HepG2 (cell line): Measurements from ENCODE around the gene CACNA1G. TPM values are rescaled to one million over a fixed set of nuclear protein-coding genes. Genes with fewer than 3 reads are reported as not detected.

Experiments
- E2F2 ChIP-seq: sonication (generic); formaldehyde crosslinking; IDR thresholded peaks from 2 replicates; pipeline ENCODE4 v1.4.0; 2020; ENCODE audit warnings: missing genetic modification reagents, borderline replicate concordance
- HES4 ChIP-seq: sonication (generic); formaldehyde crosslinking; IDR thresholded peaks from 2 replicates; pipeline ENCODE4 v1.9.0; 2021; ENCODE audit warnings: mild to moderate bottlenecking, missing genetic modification reagents, borderline replicate concordance
- KLF9 ChIP-seq: IDR thresholded peaks from 2 replicates; pipeline ENCODE4 v1.6.1; 2016; ENCODE audit warnings: low read depth
- RXRA ChIP-seq: sonication (generic); formaldehyde crosslinking; IDR thresholded peaks from 2 replicates; pipeline ENCODE4 v1.5.1; 2020; ENCODE audit warnings: missing genetic modification reagents
- SMC3 ChIP-seq: IDR thresholded peaks from 2 replicates; pipeline ENCODE4 v1.6.1; 2011; ENCODE audit warnings: low read length, improper control_type of control experiment
- SUZ12 ChIP-seq: fragments of 150-350 bp; IDR thresholded peaks from 2 replicates; pipeline ENCODE4 v1.6.1; 2014; ENCODE audit warnings: low read depth, low read length
- ZMAT5 ChIP-seq: sonication (generic); formaldehyde crosslinking; IDR thresholded peaks from 2 replicates; pipeline ENCODE4 v1.5.0; 2020; ENCODE audit warnings: mild to moderate bottlenecking, low read depth, missing genetic modification reagents, borderline replicate concordance
- ZNF224 ChIP-seq: sonication (generic); formaldehyde crosslinking; IDR thresholded peaks from 2 replicates; pipeline ENCODE4 v1.5.0; 2020; ENCODE audit warnings: mild to moderate bottlenecking, missing genetic modification reagents
- ZNF225 ChIP-seq: sonication (generic); formaldehyde crosslinking; IDR thresholded peaks from 2 replicates; pipeline ENCODE4 v1.4.0; 2020; ENCODE audit warnings: mild to moderate bottlenecking, missing genetic modification reagents
- ZNF282 ChIP-seq: fragments of 450-650 bp; IDR thresholded peaks from 2 replicates; pipeline ENCODE4 v1.6.1; 2018; ENCODE audit not compliant: partially characterized antibody
- ZNF512B ChIP-seq: sonication (generic); formaldehyde crosslinking; IDR thresholded peaks from 2 replicates; pipeline ENCODE4 v1.5.1; 2020; ENCODE audit warnings: missing genetic modification reagents, mild to moderate bottlenecking, borderline replicate concordance
- ZNF770 ChIP-seq: sonication (generic); formaldehyde crosslinking; IDR thresholded peaks from 2 replicates; pipeline ENCODE4 v1.5.0; 2020; ENCODE audit warnings: mild to moderate bottlenecking, missing genetic modification reagents
- ZNF891 ChIP-seq: sonication (generic); formaldehyde crosslinking; IDR thresholded peaks from 2 replicates; pipeline ENCODE4 v1.5.0; 2020; ENCODE audit warnings: mild to moderate bottlenecking, missing genetic modification reagents
- polyA plus RNA-seq, 8 experiments: library from polyadenylated mRNA; depleted of rRNA in 3 of 8; stranded (reverse) in 7 of 8; unstranded in 1 of 8; fragments of >200 nt; fragmentation: Illumina TruSeq in 4 of 8; extraction: Trizol in 4 of 8; gene quantifications; 2 replicates each; pipeline versions ENCODE4 v1.2.1 to v1.2.3, GENCODE V29; 2011 to 2016; ENCODE audit warnings: low read depth in 4 of 8, missing spikeins in 1 of 8, mixed read lengths in 1 of 8; ENCODE audit not compliant: insufficient read depth in 1 of 8
- total RNA-seq, 5 experiments: library from RNA; depleted of rRNA; stranded (reverse); fragments of >200 nt; fragmentation: Illumina TruSeq; extraction: Trizol; gene quantifications; 2 replicates each; pipeline ENCODE4 v1.2.3, GENCODE V29; 2016; ENCODE audit warnings: low read depth in 1 of 5
- TF ChIP-seq, protein P1 (sequence below): sonication (generic); formaldehyde crosslinking; IDR thresholded peaks from 2 replicates; pipeline ENCODE4 v1.8.1; 2022; ENCODE audit warnings: low read depth, mild to moderate bottlenecking, missing genetic modification reagents
- TF ChIP-seq, protein P2 (sequence below): sonication (generic); formaldehyde crosslinking; IDR thresholded peaks from 2 replicates; pipeline ENCODE4 v1.8.1; 2023; ENCODE audit warnings: mild to moderate bottlenecking, moderate library complexity, missing genetic modification reagents

Gene CACNA1G
- total and polyA plus RNA-seq, 2 of the 13 experiments (the other 11 are each of a cell fraction or from before 2014, with no cell fraction given) = 0.02 TPM; not detected in 1

DNA sequence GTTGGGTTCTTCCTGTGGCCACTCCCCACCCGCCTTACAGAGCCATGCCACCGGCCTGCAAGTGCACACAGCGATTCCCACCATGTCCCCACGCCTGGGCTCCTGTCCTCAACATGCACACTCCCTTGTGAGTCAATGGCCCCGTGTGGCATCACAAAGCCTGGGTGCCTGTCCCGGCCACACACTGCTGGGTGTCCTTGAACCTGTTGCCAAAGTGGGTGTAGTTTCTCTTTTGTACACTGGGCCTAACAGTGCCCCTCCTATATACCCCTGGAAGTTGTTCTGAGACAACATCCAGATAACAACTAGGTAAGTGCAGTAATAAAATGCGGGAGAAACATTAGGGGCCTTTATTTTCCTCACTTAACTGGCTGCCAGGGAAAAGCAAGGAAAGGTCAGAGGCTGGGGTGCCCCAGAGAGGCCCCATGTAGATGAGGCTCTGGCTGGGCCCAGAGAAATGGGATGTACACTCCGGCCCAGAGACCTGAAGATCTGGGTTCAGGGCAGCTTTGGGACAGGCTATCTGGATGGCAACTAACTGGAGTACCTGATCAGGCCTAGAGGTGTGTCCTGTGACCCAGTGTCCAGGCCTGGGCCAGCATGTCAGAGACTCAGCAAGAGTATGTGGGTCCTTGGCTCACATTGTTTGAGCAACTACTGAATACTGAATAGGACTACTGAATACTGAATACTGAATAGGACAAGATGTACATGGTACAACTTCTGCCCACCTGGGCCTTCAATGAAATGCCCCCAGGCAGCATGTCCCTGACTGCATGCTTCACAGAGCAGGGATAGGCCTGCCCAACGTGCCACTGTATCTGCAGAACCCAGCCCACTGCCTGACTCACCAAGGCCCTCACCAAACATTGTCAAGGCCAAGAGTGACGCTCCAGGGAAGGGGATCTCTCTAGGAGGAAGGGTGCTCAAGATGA lies 82.5 kb downstream of the CACNA1G start (continued):
- TF ChIP-seq, protein P1, sequence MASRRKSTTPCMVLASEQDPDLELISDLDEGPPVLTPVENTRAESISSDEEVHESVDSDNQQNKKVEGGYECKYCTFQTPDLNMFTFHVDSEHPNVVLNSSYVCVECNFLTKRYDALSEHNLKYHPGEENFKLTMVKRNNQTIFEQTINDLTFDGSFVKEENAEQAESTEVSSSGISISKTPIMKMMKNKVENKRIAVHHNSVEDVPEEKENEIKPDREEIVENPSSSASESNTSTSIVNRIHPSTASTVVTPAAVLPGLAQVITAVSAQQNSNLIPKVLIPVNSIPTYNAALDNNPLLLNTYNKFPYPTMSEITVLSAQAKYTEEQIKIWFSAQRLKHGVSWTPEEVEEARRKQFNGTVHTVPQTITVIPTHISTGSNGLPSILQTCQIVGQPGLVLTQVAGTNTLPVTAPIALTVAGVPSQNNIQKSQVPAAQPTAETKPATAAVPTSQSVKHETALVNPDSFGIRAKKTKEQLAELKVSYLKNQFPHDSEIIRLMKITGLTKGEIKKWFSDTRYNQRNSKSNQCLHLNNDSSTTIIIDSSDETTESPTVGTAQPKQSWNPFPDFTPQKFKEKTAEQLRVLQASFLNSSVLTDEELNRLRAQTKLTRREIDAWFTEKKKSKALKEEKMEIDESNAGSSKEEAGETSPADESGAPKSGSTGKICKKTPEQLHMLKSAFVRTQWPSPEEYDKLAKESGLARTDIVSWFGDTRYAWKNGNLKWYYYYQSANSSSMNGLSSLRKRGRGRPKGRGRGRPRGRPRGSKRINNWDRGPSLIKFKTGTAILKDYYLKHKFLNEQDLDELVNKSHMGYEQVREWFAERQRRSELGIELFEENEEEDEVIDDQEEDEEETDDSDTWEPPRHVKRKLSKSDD (CRISPR knock-in tag) = no peak
- TF ChIP-seq E2F2 (CRISPR knock-in tag) = no peak
- no peak; the same call in 1 of the 2 replicates for TF ChIP-seq ZNF891 (CRISPR knock-in tag)
- TF ChIP-seq ZMAT5 (CRISPR knock-in tag) = no peak
- no peak for TF ChIP-seq SUZ12
- no peak for TF ChIP-seq ZNF225 (CRISPR knock-in tag)
- TF ChIP-seq ZNF770 (CRISPR knock-in tag) = no peak
- TF ChIP-seq, protein P2, sequence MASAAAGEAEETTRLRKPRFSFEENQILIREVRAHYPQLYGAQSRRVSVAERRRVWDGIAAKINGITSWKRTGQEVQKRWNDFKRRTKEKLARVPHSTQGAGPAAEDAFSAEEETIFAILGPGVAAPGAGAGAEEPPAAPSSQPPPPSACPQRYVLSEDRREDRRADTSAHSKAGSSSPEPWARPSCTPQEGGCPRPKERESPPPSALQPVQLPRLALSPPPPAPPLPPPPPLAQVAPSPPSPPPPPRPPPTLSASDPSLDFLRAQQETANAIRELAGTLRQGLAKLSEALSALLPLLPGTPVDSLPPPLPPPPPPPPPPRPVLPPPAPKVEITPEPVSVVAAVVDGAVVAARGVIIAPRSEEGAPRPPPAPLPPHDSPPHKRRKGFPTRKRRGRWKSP = no peak
- TF ChIP-seq RXRA (CRISPR knock-in tag) = peak; percentile 36; the same call in 1 of the 2 replicates
- TF ChIP-seq ZNF282 = no peak
- no peak for TF ChIP-seq ZNF512B (CRISPR knock-in tag)
- no peak for TF ChIP-seq ZNF224
- TF ChIP-seq KLF9 (CRISPR knock-in tag) = no peak
- TF ChIP-seq SMC3 = no peak
- TF ChIP-seq HES4 = no peak
